Measurements from ENCODE around the gene CLCNKB.
"Not testable (repeated sequence)": the region's sequence is repeated elsewhere in the genome, so short reads cannot be mapped to it uniquely, and the experiment has no call there.

CLCNKB gene

GRCh38 chr1:16043521-16043920, at the start of gene CLCNKB:
TSS of gene CLCNKB (plus strand) at chr1:16043782. CDS start at chr1:16044493, 711 bp downstream.
- Mint-ChIP-seq H3K4me1 (no peaks in the 10 kb centered on the region), H3K9me3 (no peaks in the 10 kb centered on the region), H3K36me3 (no peaks in the 10 kb centered on the region), H3K27me3 (peaks cover 65% of the 10 kb centered on the region), H3K4me3 (no peak within 1 kb of the TSS), H3K27ac (no peak within 1 kb of the TSS)
- ATAC-seq, result no peak

DNA sequence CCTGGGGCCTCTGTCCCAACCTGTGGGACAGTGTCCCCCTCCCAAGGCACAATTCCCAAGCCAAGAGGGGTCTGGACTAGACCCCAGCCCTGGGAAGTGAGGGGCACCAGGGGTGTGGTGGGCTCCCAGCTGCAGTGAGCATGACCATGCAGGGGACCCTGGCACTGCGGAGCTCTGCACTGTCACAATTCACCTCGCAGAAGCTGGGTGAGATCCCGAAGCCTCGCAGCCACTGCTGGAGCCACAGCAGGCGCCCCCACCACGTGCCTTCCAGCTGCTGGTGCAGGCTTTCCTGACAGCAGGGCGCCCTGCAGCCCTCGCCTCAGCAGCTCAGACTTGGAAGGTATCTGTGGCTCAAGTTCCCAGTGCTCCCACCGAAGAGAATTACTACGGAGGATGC, 49.5 kb upstream of the CLCNKB start:
- Mint-ChIP-seq H3K9me3 (no peaks in the 10 kb centered on the region), H3K36me3 (no peaks in the 10 kb centered on the region), H3K27ac (no peak overlapping the region), H3K4me1 (no peaks in the 10 kb centered on the region), H3K27me3 (no peaks in the 10 kb centered on the region), H3K4me3 (no peak overlapping the region)
- no peak for ATAC-seq

DNA sequence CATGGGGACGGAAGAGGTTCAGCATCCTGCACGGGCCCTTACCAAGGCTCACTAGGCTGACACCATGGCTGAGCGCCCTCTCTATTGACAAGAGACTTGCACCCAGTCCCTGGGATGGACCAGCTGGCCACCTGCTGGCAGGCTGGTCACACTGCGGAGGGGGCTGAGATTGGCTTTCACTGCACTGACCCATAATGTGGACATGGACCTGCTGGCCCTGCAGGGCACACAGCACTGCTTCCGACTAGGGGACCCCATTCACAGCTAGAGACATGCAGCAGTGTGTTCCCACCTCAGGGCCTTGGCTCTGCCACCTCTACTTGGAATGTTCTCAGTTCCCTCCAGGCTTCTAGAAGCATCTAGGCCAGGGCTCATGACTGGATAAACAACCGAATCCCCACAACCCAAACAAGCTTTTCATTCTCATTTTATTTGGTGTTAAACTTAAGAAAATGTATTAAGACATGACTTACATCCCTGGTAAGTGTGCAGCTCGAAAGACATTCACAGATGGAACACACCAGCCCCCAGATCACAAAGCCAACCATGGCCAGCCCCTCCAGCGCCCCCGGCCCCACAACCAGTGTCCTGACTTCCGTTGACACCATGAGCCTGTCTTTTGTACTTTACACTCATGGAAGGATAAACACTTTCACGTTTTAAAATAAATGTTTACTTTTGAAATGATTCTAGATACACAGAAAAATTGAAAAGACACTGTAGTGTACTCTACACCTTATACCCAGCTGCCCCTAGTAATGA, 48.8 kb upstream of the CLCNKB start:
- H3K27me3 Mint-ChIP-seq, result no peaks in the 10 kb centered on the region
- no peaks in the 10 kb centered on the region for H3K36me3 Mint-ChIP-seq
- H3K9me3 Mint-ChIP-seq, result no peaks in the 10 kb centered on the region
- ATAC-seq, result peak; percentile 52
- no peaks in the 10 kb centered on the region for H3K4me1 Mint-ChIP-seq
- H3K4me3 Mint-ChIP-seq, result no peak overlapping the region
- peak overlapping the region; percentile 14 for H3K27ac Mint-ChIP-seq

DNA sequence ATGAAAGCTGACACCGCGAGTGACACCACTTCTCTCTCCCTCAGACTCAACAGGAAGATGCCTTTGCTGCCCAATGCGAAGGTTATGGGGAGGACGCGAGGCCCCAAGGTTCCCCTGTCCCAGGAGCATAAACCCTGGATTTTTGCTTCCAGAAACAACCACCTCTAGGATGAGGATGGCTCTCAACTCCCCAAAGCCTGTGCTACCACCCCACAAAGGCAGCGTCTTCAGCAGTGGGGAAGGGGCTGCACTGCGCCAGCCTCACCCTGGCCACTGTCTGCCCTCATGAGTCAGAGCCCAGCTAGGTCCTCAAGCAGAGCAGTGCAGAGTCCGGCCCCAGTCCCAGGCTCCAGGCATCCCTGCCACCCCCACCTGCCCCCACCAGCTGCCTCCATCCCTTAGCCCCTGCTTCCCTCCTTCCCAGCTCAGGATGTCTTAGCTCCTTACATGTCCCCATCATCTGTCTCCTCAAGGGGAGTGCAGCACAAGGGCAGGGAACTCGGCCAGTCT, 46.5 kb upstream of the CLCNKB start:
- Mint-ChIP-seq H3K4me3 (no peak overlapping the region), H3K27me3 (no peaks in the 10 kb centered on the region), H3K36me3 (no peaks in the 10 kb centered on the region), H3K4me1 (no peaks in the 10 kb centered on the region), H3K9me3 (no peaks in the 10 kb centered on the region), H3K27ac (peak overlapping the region; percentile 7)
- no peak for ATAC-seq

DNA sequence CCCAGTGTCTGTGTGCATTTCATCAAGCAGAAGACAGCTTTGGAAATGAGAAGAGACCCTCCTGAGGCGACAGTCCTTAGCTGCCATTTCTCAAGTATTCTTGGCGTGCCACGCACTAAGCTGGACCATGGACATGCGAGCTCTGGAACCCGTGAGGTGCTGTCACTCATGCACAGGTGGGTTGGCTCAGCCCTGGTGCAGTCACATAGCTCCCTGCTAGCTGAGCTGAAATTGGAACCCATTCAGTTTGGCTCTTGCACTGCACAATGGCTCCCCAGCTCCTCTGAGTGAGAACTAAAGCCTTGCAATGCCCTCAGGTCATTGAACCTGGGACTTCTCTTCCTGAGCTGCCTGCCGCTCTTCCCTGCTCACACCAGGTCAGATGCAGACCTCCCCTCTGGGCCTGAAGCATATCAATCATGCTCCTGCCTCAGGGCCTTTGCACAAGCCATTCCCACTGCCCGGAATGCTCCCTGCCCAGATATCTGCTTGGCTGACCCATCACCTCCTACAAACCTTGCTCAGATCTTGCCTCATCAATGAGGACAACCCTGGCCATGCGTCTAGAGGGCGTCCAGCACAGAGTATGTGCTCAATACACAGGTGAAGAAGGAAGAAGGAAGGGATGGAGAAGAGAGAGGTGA, 45.8 kb upstream of the CLCNKB start:
- no peaks in the 10 kb centered on the region for H3K36me3 Mint-ChIP-seq
- H3K9me3 Mint-ChIP-seq, result no peaks in the 10 kb centered on the region
- H3K4me1 Mint-ChIP-seq, result no peaks in the 10 kb centered on the region
- no peaks in the 10 kb centered on the region for H3K27me3 Mint-ChIP-seq
- no peak for ATAC-seq
- H3K4me3 Mint-ChIP-seq, result no peak overlapping the region
- peak overlapping the region; percentile 7 for H3K27ac Mint-ChIP-seq

DNA sequence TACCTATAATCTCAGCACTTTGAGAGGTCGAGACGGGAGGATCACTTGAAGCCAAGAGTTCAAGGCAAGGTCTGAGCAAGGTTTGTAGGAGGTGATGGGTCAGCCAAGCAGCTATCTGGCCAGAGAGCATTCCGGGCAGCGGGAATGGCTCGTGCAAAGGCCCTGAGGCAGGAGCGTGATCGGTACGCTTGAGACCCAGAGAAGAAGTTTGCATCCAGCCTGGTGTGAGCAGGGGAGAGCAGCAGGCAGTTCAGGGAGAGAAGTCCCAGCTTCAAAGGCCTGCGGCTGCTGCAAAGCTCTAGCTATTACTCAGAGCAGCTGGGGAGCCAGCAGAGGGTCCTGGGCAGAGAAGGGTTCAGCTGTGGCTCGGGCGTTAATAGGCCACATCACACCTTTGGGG, 44.7 kb upstream of the CLCNKB start:
- Mint-ChIP-seq H3K9me3 (no peaks in the 10 kb centered on the region), H3K27ac (no peak overlapping the region), H3K4me3 (no peak overlapping the region), H3K36me3 (no peaks in the 10 kb centered on the region), H3K27me3 (no peaks in the 10 kb centered on the region), H3K4me1 (no peaks in the 10 kb centered on the region)
- ATAC-seq, result no peak

GRCh38 chr1:16001274-16001673, 42.3 kb upstream of the CLCNKB start:
- H3K4me3 Mint-ChIP-seq, H3K27me3 Mint-ChIP-seq, ATAC-seq, H3K36me3 Mint-ChIP-seq, H3K9me3 Mint-ChIP-seq, H3K27ac Mint-ChIP-seq: not testable (repeated sequence)
- H3K4me1 Mint-ChIP-seq, result peaks cover 14% of the 10 kb centered on the region

DNA sequence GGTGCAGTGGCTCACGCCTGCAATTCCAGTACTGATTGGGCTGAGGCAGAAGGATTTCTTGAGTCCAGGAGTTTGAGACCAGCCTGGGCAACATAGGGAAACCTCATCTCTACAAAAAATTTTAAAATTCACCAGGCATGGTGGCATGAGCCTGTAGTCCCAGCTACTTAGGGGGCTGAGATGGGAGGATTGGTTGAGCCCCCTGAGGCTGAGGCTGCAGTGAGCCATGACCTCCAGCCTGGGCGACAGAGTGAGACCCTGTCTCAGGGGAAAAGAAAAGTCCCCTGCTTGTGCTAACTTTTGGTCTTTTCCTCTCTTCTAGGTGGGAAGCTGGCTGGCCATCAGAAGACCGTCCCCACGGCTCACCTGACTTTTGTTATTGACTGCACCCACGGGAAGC, 38.0 kb upstream of the CLCNKB start:
- H3K36me3 Mint-ChIP-seq, result no peaks in the 10 kb centered on the region
- no peaks in the 10 kb centered on the region for H3K27me3 Mint-ChIP-seq
- no peak for ATAC-seq
- no peak overlapping the region for H3K4me3 Mint-ChIP-seq
- peaks cover 31% of the 10 kb centered on the region for H3K4me1 Mint-ChIP-seq
- H3K27ac Mint-ChIP-seq, result no peak overlapping the region
- H3K9me3 Mint-ChIP-seq, result no peaks in the 10 kb centered on the region

DNA sequence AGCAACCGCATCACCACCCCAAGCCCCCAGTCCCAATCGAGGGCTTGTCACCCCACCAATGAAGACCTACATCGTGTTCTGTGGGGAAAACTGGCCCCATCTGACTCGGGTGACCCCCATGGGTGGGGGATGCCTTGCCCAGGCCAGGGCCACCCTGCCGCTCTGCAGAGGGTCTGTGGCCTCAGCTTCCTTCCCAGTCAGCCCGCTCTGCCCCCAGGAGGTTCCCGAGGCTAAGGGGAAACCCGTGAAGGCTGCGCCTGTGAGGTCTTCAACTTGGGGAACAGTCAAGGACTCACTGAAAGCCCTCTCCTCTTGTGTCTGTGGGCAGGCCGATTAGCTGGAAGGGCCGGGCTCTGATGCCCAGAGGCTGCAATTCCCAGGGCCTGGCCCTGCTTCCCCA, 37.6 kb upstream of the CLCNKB start:
- H3K27ac Mint-ChIP-seq, result peak overlapping the region; percentile 42
- no peaks in the 10 kb centered on the region for H3K36me3 Mint-ChIP-seq
- peaks cover 31% of the 10 kb centered on the region for H3K4me1 Mint-ChIP-seq
- H3K4me3 Mint-ChIP-seq, result no peak overlapping the region
- no peak for ATAC-seq
- no peaks in the 10 kb centered on the region for H3K9me3 Mint-ChIP-seq
- no peaks in the 10 kb centered on the region for H3K27me3 Mint-ChIP-seq

GRCh38 chr1:16006552-16007485, 36.8 kb upstream of the CLCNKB start:
- H3K9me3 Mint-ChIP-seq, result no peaks in the 10 kb centered on the region
- no peaks in the 10 kb centered on the region for H3K36me3 Mint-ChIP-seq
- H3K27me3 Mint-ChIP-seq, result no peaks in the 10 kb centered on the region
- peak overlapping the region; percentile 42 for H3K27ac Mint-ChIP-seq
- ATAC-seq, result peak; percentile 76
- H3K4me1 Mint-ChIP-seq, result peaks cover 31% of the 10 kb centered on the region
- H3K4me3 Mint-ChIP-seq, result no peak overlapping the region

DNA sequence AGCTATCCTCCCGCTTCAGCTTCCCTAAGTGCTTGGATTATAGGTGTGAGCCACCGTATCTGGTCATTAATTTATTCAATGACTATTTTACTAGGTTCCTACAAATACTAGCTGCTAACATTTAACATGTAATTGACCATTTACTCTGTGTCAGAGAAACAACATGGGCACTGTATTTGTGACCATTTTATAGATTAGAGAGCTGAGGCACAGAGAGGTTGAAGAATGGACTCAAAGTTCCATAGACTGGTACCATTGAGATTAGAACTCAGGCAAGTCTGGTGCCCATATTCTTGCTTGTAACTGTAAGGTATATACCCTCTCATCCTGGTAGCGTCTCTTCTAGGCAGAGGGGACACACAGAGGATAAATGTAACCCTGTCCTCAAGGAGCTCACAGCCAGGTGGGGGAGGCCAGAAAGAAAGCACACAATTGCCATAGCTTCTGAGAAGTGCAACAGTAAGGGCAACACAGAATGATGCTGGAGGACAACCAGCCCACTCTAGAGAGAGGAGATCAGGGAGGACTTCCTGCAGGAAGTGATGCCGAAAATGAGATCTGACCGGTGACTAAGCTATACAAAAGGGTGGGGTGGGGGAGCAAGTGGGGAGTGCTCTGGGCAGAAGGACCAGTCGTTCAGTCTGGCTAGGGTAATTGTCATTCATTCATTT, 35.8 kb upstream of the CLCNKB start:
- Mint-ChIP-seq H3K4me1 (peaks cover 37% of the 10 kb centered on the region), H3K27me3 (no peaks in the 10 kb centered on the region), H3K9me3 (no peaks in the 10 kb centered on the region), H3K27ac (no peak overlapping the region), H3K4me3 (no peak overlapping the region), H3K36me3 (no peaks in the 10 kb centered on the region)
- no peak for ATAC-seq

DNA sequence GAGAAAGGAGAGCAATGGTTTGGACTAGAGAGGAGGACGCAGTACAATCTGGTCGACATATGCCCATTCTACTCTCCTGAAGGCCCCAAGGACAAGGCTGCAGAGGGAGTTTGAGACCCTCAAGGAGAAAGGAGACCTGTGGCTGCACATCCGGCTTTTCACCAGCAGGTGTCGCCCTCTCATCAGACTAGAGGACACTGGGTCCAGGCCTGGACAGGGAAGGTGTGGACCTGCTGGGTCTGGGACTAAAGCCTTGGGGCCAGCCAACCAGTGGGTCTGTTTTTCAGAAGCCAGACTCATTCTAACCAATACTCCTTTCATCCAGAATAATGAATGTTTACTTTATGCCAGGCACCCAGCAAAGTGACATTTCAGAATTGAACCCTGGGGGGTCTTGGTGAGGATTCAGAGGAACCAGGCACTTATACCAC, 34.5 kb upstream of the CLCNKB start:
- Mint-ChIP-seq H3K9me3 (no peaks in the 10 kb centered on the region), H3K27me3 (no peaks in the 10 kb centered on the region), H3K4me3 (no peak overlapping the region), H3K27ac (no peak overlapping the region), H3K36me3 (no peaks in the 10 kb centered on the region), H3K4me1 (peaks cover 46% of the 10 kb centered on the region)
- peak; percentile 43 for ATAC-seq

DNA sequence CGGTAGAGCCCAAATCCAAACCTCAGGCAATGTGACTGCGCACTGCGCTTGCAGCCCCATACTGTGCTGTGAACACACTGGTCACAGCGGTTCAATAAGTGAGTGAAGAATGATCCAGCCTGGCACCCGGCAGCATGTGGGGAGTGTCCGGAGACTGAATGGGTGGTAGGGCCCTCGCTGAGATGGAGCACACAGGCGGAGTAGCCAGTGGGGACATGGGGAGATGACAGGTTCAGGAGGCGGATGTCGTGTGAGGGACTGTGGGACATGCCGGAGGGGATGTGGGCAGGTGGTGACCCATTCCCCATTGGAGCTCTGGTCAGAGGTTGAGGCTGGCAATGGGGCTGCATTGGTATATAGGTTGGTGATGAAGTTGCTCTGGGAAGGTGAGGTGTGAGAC, 33.9 kb upstream of the CLCNKB start:
- no peaks in the 10 kb centered on the region for H3K9me3 Mint-ChIP-seq
- H3K4me3 Mint-ChIP-seq, result no peak overlapping the region
- no peak for ATAC-seq
- H3K4me1 Mint-ChIP-seq, result peaks cover 52% of the 10 kb centered on the region
- H3K36me3 Mint-ChIP-seq, result no peaks in the 10 kb centered on the region
- no peak overlapping the region for H3K27ac Mint-ChIP-seq
- H3K27me3 Mint-ChIP-seq, result no peaks in the 10 kb centered on the region

DNA sequence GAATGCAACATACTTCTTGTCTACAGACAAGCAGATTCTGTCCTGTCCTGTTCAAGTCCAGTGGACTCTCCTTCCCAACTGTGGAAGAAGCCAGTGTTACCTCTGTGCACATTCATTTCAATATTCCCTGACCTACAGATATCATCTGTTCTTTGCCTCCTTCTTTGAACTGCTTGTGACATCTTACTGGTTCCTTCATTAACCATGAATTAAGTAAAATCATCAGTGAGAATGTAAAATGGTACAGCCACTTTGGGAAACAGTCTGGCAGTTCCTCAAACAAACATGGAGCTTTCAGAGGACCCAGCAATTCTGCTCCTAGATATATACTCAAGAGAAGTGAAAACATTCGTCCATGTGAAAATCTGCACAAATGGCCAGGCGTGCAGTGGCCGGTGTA, 32.7 kb upstream of the CLCNKB start:
- H3K4me1 Mint-ChIP-seq, result peaks cover 54% of the 10 kb centered on the region

More for the DNA sequence above, 32.7 kb upstream of the CLCNKB start:
- Mint-ChIP-seq H3K27ac (no peak overlapping the region), H3K36me3 (no peaks in the 10 kb centered on the region), H3K9me3 (no peaks in the 10 kb centered on the region), H3K27me3 (peaks cover 10% of the 10 kb centered on the region), H3K4me3 (no peak overlapping the region)
- no peak for ATAC-seq
